Astrocyte (in vitro differentiated cells and primary cell): ENCODE data around the gene DDRGK1.

Source experiments
- EZH2 ChIP-seq: IDR thresholded peaks from 2 replicates; pipeline ENCODE4 v1.6.1; 2012; ENCODE audit warnings: mild to moderate bottlenecking, low read length, inconsistent platforms; ENCODE audit not compliant: insufficient read depth
- TF ChIP-seq, protein P1 (sequence below): IDR thresholded peaks from 2 replicates; pipeline ENCODE4 v1.5.1; 2011; ENCODE audit warnings: low read depth, mild to moderate bottlenecking, inconsistent platforms, low read length, moderate library complexity; ENCODE audit not compliant: insufficient read depth

DNA sequence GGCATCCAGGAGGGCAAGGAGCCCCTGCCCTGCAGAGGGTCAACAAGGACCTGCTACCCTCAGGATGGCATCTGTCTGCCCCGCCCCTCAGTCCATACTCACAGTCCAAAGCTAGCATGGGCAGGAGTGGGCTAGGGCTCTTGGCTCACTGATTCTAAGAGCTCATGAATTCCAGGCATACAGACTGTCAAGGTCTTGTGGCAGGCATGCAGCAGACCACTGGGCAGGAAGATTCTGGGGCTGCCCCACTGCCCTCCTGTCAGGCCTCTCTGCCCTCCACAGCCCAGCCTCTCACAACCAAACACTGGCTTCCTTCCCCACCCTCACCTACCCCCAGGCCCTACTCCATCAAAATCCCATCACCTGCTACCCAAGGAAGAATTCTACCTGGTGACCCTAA is 40.1 kb upstream of the DDRGK1 start:
- TF ChIP-seq, protein P1, sequence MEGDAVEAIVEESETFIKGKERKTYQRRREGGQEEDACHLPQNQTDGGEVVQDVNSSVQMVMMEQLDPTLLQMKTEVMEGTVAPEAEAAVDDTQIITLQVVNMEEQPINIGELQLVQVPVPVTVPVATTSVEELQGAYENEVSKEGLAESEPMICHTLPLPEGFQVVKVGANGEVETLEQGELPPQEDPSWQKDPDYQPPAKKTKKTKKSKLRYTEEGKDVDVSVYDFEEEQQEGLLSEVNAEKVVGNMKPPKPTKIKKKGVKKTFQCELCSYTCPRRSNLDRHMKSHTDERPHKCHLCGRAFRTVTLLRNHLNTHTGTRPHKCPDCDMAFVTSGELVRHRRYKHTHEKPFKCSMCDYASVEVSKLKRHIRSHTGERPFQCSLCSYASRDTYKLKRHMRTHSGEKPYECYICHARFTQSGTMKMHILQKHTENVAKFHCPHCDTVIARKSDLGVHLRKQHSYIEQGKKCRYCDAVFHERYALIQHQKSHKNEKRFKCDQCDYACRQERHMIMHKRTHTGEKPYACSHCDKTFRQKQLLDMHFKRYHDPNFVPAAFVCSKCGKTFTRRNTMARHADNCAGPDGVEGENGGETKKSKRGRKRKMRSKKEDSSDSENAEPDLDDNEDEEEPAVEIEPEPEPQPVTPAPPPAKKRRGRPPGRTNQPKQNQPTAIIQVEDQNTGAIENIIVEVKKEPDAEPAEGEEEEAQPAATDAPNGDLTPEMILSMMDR, result no peak
- no peak for TF ChIP-seq EZH2
